K562 (cell line): ENCODE measurements around the gene ERLIN1. TPM values are rescaled to one million over a fixed set of nuclear protein-coding genes. Genes with fewer than 3 reads are reported as not detected.
A peak's percentile ranks its signal among the peaks of the same experiment; 100 is the strongest.

Source experiments
- ATAC-seq: fragments of 200-7000 bp; cut with Tn5 transposase; 3 replicates; pipeline ENCODE4 v1.9.1; 2020; ENCODE audit warnings: moderate library complexity
- Bru-seq: library from RNA; stranded (reverse); fragments of 400-500 nt; gene quantifications from one replicate; lab custom pipeline; 2021; lab: Mats Ljungman, UMichigan
- BruChase-seq, 2 experiments: library from RNA; stranded (reverse); fragments of 400-500 nt; gene quantifications; one replicate each; lab custom pipeline; 2021; lab: Mats Ljungman, UMichigan
- BruUV-seq: library from RNA; stranded (reverse); fragments of 400-500 nt; replicated peaks from 2 replicates; lab custom pipeline; 2021; lab: Mats Ljungman, UMichigan
- CTCF ChIA-PET: fragments of 300-600 bp; formaldehyde crosslinking; extraction: SDS; loops from one replicate; lab custom pipeline; 2021; ENCODE audit warnings: low intra/inter-chr PET ratio; lab: Yijun Ruan, JAX
- POLR2A ChIA-PET: fragments of 300-600, 350-650 bp; sonication (Branson Sonifier 250); formaldehyde crosslinking; extraction: SDS; loops from one replicate; lab custom pipeline; 2021; ENCODE audit warnings: antibody characterized with exemption, inconsistent platforms; lab: Yijun Ruan, JAX
- DNase-seq, 4 experiments: peaks; one replicate each; pipeline versions ENCODE4 v3.0.0 to v3.0.0-alpha.2; 2011 to 2018; ENCODE audit warnings: low spot score in 3 of 4, mixed read lengths in 3 of 4; ENCODE audit errors: extremely low read depth in 1 of 4
- FAIRE-seq: peaks from 2 replicates; lab custom pipeline; 2011; peaks lifted over from hg19 to GRCh38; lab: Jason Lieb, UNC
- H2AFZ ChIP-seq: 2 replicates; pipeline ENCODE4 v1.6.0; 2011; ENCODE audit warnings: low read depth, low read length, control low read depth, inconsistent platforms
- H3K27ac ChIP-seq: fragments of 200-600 bp; 3 replicates; pipeline ENCODE4 v1.8.0; 2011; ENCODE audit warnings: low read depth, mild to moderate bottlenecking, control low read depth, inconsistent platforms, low read length, moderate library complexity, mixed read lengths; ENCODE audit errors: extremely low read depth
- H3K27me3 ChIP-seq, 2 experiments: fragments of 300-600 bp in 1 of 2; 2 replicates in 1 of 2; 3 replicates in 1 of 2; pipeline versions ENCODE4 v1.6.0 to v1.8.0; 2011; ENCODE audit warnings: inconsistent platforms in 2 of 2, low read length in 2 of 2, mild to moderate bottlenecking in 1 of 2, mixed read lengths in 1 of 2, moderate library complexity in 1 of 2; ENCODE audit not compliant: control insufficient read depth in 2 of 2, insufficient read depth in 2 of 2
- H3K36me3 ChIP-seq: fragments of 300-600 bp; 3 replicates; pipeline ENCODE4 v1.8.0; 2011; ENCODE audit warnings: mild to moderate bottlenecking, low read length, inconsistent platforms; ENCODE audit not compliant: control insufficient read depth, insufficient read depth
- H3K4me1 ChIP-seq, 2 experiments: fragments of 200-600 bp in 1 of 2; replicated peaks in 1 of 2; 2 replicates in 1 of 2; 3 replicates in 1 of 2; pipeline versions ENCODE4 v1.5.1 to v1.8.0; 2011; ENCODE audit warnings: inconsistent platforms in 2 of 2, low read length in 2 of 2, mild to moderate bottlenecking in 1 of 2, mixed read lengths in 1 of 2, moderate library complexity in 1 of 2; ENCODE audit not compliant: control insufficient read depth in 2 of 2, insufficient read depth in 2 of 2
- H3K4me2 ChIP-seq: 2 replicates; pipeline ENCODE4 v1.6.1; 2011; ENCODE audit warnings: low read length, control low read depth, inconsistent platforms, mixed read lengths; ENCODE audit not compliant: insufficient read depth
- H3K4me3 ChIP-seq: fragments of 200-600 bp; sonication (generic), shearing (Covaris generic); 2 replicates; pipeline ENCODE4 v1.5.1; 2016; ENCODE audit warnings: control low read depth, inconsistent platforms
- H3K79me2 ChIP-seq: fragments of 200-600 bp; 3 replicates; pipeline ENCODE4 v1.8.0; 2011; ENCODE audit warnings: low read length, inconsistent platforms; ENCODE audit not compliant: control insufficient read depth, insufficient read depth
- H3K9ac ChIP-seq, 2 experiments: 2 replicates each; pipeline versions ENCODE4 v1.6.0 to v1.6.1; 2011; ENCODE audit warnings: low read depth in 2 of 2, low read length in 2 of 2, control low read depth in 1 of 2, inconsistent platforms in 1 of 2, mild to moderate bottlenecking in 1 of 2, mixed read lengths in 1 of 2; ENCODE audit not compliant: insufficient read depth in 1 of 2
- H3K9me1 ChIP-seq: one replicate; pipeline ENCODE4 v1.6.0; 2011; ENCODE audit warnings: inconsistent platforms, mild to moderate bottlenecking, low read length, moderate library complexity; ENCODE audit not compliant: control insufficient read depth, insufficient read depth
- H3K9me3 ChIP-seq: replicated peaks from 2 replicates; pipeline ENCODE4 v1.5.1; 2011; ENCODE audit warnings: low read depth, low read length, inconsistent platforms; ENCODE audit not compliant: control insufficient read depth, insufficient read depth
- H4K20me1 ChIP-seq: replicated peaks from 2 replicates; pipeline ENCODE4 v1.6.1; 2011; ENCODE audit warnings: low read length, inconsistent platforms, mixed read lengths; ENCODE audit not compliant: control insufficient read depth, insufficient read depth
- CBFA2T2 ChIP-seq: fragments of 450-650 bp; conservative IDR thresholded peaks from 2 replicates; pipeline ENCODE4 v1.6.1; 2017; ENCODE audit warnings: mild to moderate bottlenecking
- CBX2 ChIP-seq: fragments of 200-600 bp; sonication (generic); IDR thresholded peaks from one replicate; pipeline ENCODE4 v1.6.1; 2012; ENCODE audit warnings: mild to moderate bottlenecking, low read length, inconsistent platforms; ENCODE audit not compliant: insufficient read depth, poor library complexity, severe bottlenecking
- CREBBP ChIP-seq: IDR thresholded peaks from one replicate; pipeline ENCODE4 v1.6.1; 2012; ENCODE audit warnings: low read depth, mild to moderate bottlenecking, control low read depth, inconsistent platforms, low read length
- ESRRA ChIP-seq: fragments of 450-650 bp; IDR thresholded peaks from 2 replicates; pipeline ENCODE4 v1.6.1; 2014; ENCODE audit warnings: low read depth, mild to moderate bottlenecking, moderate library complexity, borderline replicate concordance
- FOXA3 ChIP-seq, 2 experiments: fragments of 450-650 bp in 1 of 2; sonication (generic) in 1 of 2; formaldehyde crosslinking; IDR thresholded peaks in 1 of 2; conservative IDR thresholded peaks in 1 of 2; 2 replicates each; pipeline versions ENCODE4 v1.4.0 to v1.8.0; 2020 to 2022; ENCODE audit warnings: mild to moderate bottlenecking in 2 of 2, missing genetic modification reagents in 1 of 2
- FOXP1 ChIP-seq: sonication (generic); formaldehyde crosslinking; IDR thresholded peaks from 2 replicates; pipeline ENCODE4 v1.8.0; 2022; ENCODE audit warnings: mild to moderate bottlenecking, missing genetic modification reagents
- HNRNPK ChIP-seq: fragments of 200-400 bp; formaldehyde crosslinking; IDR thresholded peaks from one replicate; pipeline ENCODE4 v1.6.1; 2018; ENCODE audit warnings: mild to moderate bottlenecking, low read depth, low read length; ENCODE audit not compliant: poor library complexity, severe bottlenecking
- KLF1 ChIP-seq: fragments of 450-650 bp; IDR thresholded peaks from 2 replicates; pipeline ENCODE4 v1.6.1; 2016; ENCODE audit warnings: missing genetic modification characterization, missing compliant biosample characterization
- MIER1 ChIP-seq: fragments of 450-650 bp; IDR thresholded peaks from 2 replicates; pipeline ENCODE4 v1.6.1; 2016; ENCODE audit warnings: antibody characterized with exemption, mild to moderate bottlenecking, low read depth
- NCOA1 ChIP-seq: fragments of 450-650 bp; IDR thresholded peaks from 2 replicates; pipeline ENCODE4 v1.6.1; 2016; ENCODE audit warnings: low read depth
- POLR2G ChIP-seq: fragments of 200-400 bp; formaldehyde crosslinking; IDR thresholded peaks from 2 replicates; pipeline ENCODE4 v1.6.1; 2017; ENCODE audit warnings: low read depth, mild to moderate bottlenecking, antibody characterized with exemption, low read length, moderate library complexity
- RHOXF2B ChIP-seq: fragments of 250-450 bp; sonication (Bioruptor Pico); conservative IDR thresholded peaks from 2 replicates; pipeline ENCODE4 v1.5.1; 2021
- SIN3B ChIP-seq: fragments of 450-650 bp; IDR thresholded peaks from 2 replicates; pipeline ENCODE4 v1.6.1; 2017; ENCODE audit warnings: low read depth, mild to moderate bottlenecking, moderate library complexity
- ZBTB7A ChIP-seq: IDR thresholded peaks from 2 replicates; pipeline ENCODE4 v1.6.1; 2011; ENCODE audit warnings: low read depth, mild to moderate bottlenecking, low read length, moderate library complexity, borderline replicate concordance; ENCODE audit not compliant: control insufficient read depth
- ZNF232 ChIP-seq: sonication (generic); formaldehyde crosslinking; IDR thresholded peaks from 2 replicates; pipeline ENCODE4 v1.8.0; 2022; ENCODE audit warnings: mild to moderate bottlenecking, missing genetic modification reagents
- ZNF766 ChIP-seq: fragments of 200-800 bp; sonication (Bioruptor generic); conservative IDR thresholded peaks from 2 replicates; pipeline ENCODE4 v1.6.1; 2016; ENCODE audit warnings: missing genetic modification characterization, missing compliant biosample characterization
- ZNF830 ChIP-seq: fragments of 250-450 bp; sonication (Bioruptor Pico); IDR thresholded peaks from 2 replicates; pipeline ENCODE4 v1.5.0; 2021; ENCODE audit warnings: mild to moderate bottlenecking
- WGBS: fragments of 100-300 bp; shearing (Covaris generic); methylation state at CpG from one replicate; pipeline ENCODE4 v1.1.6; 2016; ENCODE audit warnings: low coverage, mixed read lengths; ENCODE audit not compliant: insufficient coverage; ENCODE audit errors: missing lambda C conversion rate; 5-methylcytosine and 5-hydroxymethylcytosine counted together
- in situ Hi-C: fragments of 300-500 bp; cut with MboI; formaldehyde crosslinking; loops from 4 replicates; pipeline ENCODE4 v1.15.0; 2018; ENCODE audit warnings: inconsistent platforms, mixed read lengths
- intact Hi-C: fragments of 100-400 bp; cut with micrococcal nuclease; formaldehyde crosslinking; loops from 2 replicates; pipeline ENCODE4 v1.14.2; 2022
- long read RNA-seq, 3 experiments: library from polyadenylated mRNA in 2 of 3; library from RNA in 1 of 3; unstranded in 2 of 3; stranded (forward) in 1 of 3; transcript quantifications; one replicate each; pipeline ENCODE4 v2.0.0, GENCODE V29; 2019 to 2022
- polyA minus RNA-seq, 3 experiments: library from RNA; depleted of rRNA, polyadenylated mRNA; stranded (reverse); fragments of >200 nt; gene quantifications; 2 replicates each; pipeline ENCODE4 v1.2.3, GENCODE V29; 2011
- polyA plus RNA-seq, 8 experiments: library from polyadenylated mRNA; depleted of rRNA in 4 of 8; stranded (reverse) in 5 of 8; unstranded in 3 of 8; fragments of >200 nt; fragmentation: Nextera tagmentation in 2 of 8; fragmentation: Illumina TruSeq in 1 of 8; extraction: Ambion mirVana in 2 of 8; extraction: Trizol in 1 of 8; gene quantifications; 2 replicates each; pipeline versions ENCODE4 v1.2.1 to v1.2.3, GENCODE V29; 2011 to 2014; ENCODE audit warnings: inconsistent platforms in 1 of 8, missing spikeins in 1 of 8
- total RNA-seq, 7 experiments: library from RNA; depleted of rRNA in 6 of 7; stranded (reverse); fragments of >200 nt in 6 of 7; fragmentation: Illumina TruSeq in 2 of 7; extraction: Trizol in 2 of 7; gene quantifications; 2 replicates each; pipeline versions ENCODE4 v1.2.1 to v1.2.3, GENCODE V29; 2011 to 2021; ENCODE audit warnings: low replicate concordance in 1 of 7

Gene ERLIN1
- 20.4 and 27.6 TPM in 2 replicates for total RNA-seq (2011; cell fraction: chromatin; rRNA removed; ENCODE audit: low replicate concordance)
- total RNA-seq (2011; cell fraction: nucleolus; rRNA removed) = 23.6 and 24.0 TPM in 2 replicates
- 27.5 and 30.7 TPM in 2 replicates for total RNA-seq (2011; cell fraction: nucleoplasm; rRNA removed)
- total RNA-seq (2014; rRNA removed) = 11.9 and 15.4 TPM in 2 replicates
- total RNA-seq (2014; rRNA removed; fragmentation: Illumina TruSeq; extraction: Trizol) = 15.4 and 15.9 TPM in 2 replicates
- 16.9 and 17.8 TPM in 2 replicates for total RNA-seq (2015; rRNA removed; fragmentation: Illumina TruSeq; extraction: Trizol)
- 14.6 and 14.7 TPM in 2 replicates for total RNA-seq (2021)
- polyA plus RNA-seq (2011; rRNA removed) = 20.1 and 23.0 TPM in 2 replicates
- polyA plus RNA-seq (2011; cell fraction: cytosol; rRNA removed) = 8.5 and 12.1 TPM in 2 replicates
- polyA plus RNA-seq (2011; cell fraction: nucleus; rRNA removed) = 15.0 and 18.8 TPM in 2 replicates
- polyA plus RNA-seq (2012) = 23.3 and 25.2 TPM in 2 replicates
- polyA plus RNA-seq (2014; fragmentation: Illumina TruSeq; extraction: Trizol) = 20.3 and 26.8 TPM in 2 replicates
- 10 to 100 TPM in 1 of 2 experiments, 1 to 10 TPM in 1; 9.8 to 15.5 TPM for polyA plus RNA-seq (2014; fragmentation: Nextera tagmentation; extraction: Ambion mirVana)
- 16.1 and 19.1 TPM in 2 replicates for polyA plus RNA-seq (2014; rRNA removed)
- polyA minus RNA-seq (2011; rRNA and poly(A)+ RNA removed) = 20.7 and 23.5 TPM in 2 replicates
- 9.0 and 9.8 TPM in 2 replicates for polyA minus RNA-seq (2011; cell fraction: cytosol; rRNA and poly(A)+ RNA removed)
- polyA minus RNA-seq (2011; cell fraction: nucleus; rRNA and poly(A)+ RNA removed) = 7.8 and 10.9 TPM in 2 replicates
- percentile 80 among the genes with signal in this experiment for Bru-seq, nascent RNA
- percentile 91 among the genes with signal in this experiment for BruChase-seq, experiment 1, labeled RNA remaining after a 2-hour chase
- percentile 89 among the genes with signal in this experiment for BruChase-seq, experiment 2, labeled RNA remaining after a 6-hour chase
- long read RNA-seq, experiment 1, full-length matches to known transcripts = 28 of 76 reads
- long read RNA-seq, experiment 1, partial matches to known transcripts = 9 of 76 reads
- long read RNA-seq, experiment 1, other reads (novel, unspliced or antisense) = 39 of 76 reads
- long read RNA-seq, experiment 2, full-length matches to known transcripts = 4 of 24 reads
- long read RNA-seq, experiment 2, partial matches to known transcripts = 2 of 24 reads
- long read RNA-seq, experiment 2, other reads (novel, unspliced or antisense) = 18 of 24 reads
- long read RNA-seq, experiment 3, transcript ERLIN1-202 (12 exons, 1,453 nt) = major isoform, 7 of 14 reads
- long read RNA-seq, experiment 3, partial matches to known transcripts = 1 of 14 reads
- long read RNA-seq, experiment 3, other reads (novel, unspliced or antisense) = 6 of 14 reads

DNA sequence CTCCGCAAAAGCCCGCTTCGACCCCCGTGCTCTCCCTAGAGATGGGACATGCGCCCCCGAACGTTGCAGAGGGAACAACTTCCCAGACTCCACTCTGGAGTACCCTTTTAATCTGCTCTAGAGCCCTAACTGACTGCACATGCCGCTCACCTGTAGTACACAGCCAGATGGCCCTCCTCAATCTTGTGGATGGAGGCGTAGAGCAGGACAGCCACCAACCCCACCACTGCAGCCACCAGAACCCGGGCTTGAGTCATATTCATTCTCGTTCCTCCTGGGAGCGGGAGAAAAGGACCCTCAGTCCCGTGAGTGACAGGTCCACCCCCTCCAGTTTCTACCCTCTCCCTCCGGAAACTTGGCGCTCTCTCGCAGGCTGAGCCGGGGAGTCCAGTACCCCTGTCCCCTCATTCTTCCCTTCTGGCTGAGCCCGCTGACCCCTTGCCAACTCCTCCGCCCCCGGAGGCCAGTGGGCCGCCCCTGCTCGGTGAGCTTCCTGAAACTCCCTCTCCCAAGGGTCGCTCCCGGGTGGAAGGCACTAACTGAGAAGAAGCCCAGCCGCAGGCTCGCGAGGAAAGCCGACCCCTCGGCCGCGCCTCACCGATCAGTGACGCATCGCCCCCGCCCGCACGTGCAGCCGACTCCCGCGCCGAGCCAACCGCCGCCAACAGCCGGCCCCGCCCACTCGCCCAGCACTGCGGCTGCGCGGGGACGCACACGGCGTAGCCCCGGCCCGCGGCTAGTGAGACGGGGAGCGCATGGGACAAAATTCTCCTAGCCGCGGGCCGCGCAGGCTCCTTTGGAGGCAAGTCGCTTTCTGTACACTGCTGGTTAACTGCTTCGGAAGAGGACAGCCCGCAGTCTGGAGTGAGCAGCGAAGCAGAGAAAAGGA, at the start of gene ERLIN1:
Gene ERLIN1 (minus strand): TSS at position 666 of the 889 bp plus-strand sequence. CDS start 403 bp downstream, at position 263.
- Histone ChIP-seq H3K27me3 (no peaks in the 10 kb centered on the region), H3K36me3 (peaks cover 51% of the 10 kb centered on the region), H3K9me3 (no peaks in the 10 kb centered on the region), H3K9ac (peak within 1 kb of the TSS; percentile 92 to 96), H2AFZ (peak within 1 kb of the TSS; percentile 96), H4K20me1 (no peaks in the 10 kb centered on the region), H3K4me2 (peak within 1 kb of the TSS; percentile 99), H3K79me2 (peaks cover 74% of the 10 kb centered on the region), H3K4me3 (peak within 1 kb of the TSS; percentile 84), H3K4me1 (peaks cover 0 to 6% of the 10 kb centered on the region in 2 experiments; a peak in 2 of 5 replicates), H3K27ac (peak within 1 kb of the TSS; percentile 98), H3K9me1 (peaks cover 3% of the 10 kb centered on the region)
- in situ Hi-C loops (no loop called here), intact Hi-C loops (no loop called here)
- ChIA-PET POLR2A (interaction anchor here (1.8 kb wide), 1 partner anchor 10 kb away, joined by 4 read pairs; no protein-coding TSS in a partner anchor), CTCF (no interaction called here)
- WGBS = under 1% methylated on average over 45 of the region's 65 CpGs
- FAIRE-seq (no peak), DNase-seq (peak; percentile 88 to 91 (median 90)), ATAC-seq (peak; percentile 91)
- TSS peak; percentile 56 for BruUV-seq
- TF ChIP-seq RHOXF2B (CRISPR knock-in tag) = no peak
- TF ChIP-seq SIN3B = no peak
- TF ChIP-seq ESRRA = no peak; the same call in 1 of the 2 replicates
- TF ChIP-seq NCOA1 = no peak
- TF ChIP-seq CBFA2T2 = no peak
- TF ChIP-seq MIER1 = no peak
- peak; percentile 89 for TF ChIP-seq POLR2G
- TF ChIP-seq ZNF766 (CRISPR knock-in tag) = peak; percentile 55; the same call in 1 of the 2 replicates
- TF ChIP-seq HNRNPK = no peak
- no peak for TF ChIP-seq ZNF830
- no peak for TF ChIP-seq FOXA3 (CRISPR knock-in tag; conservative IDR thresholded peaks at IDR 0.05 in 1 of 2, IDR thresholded peaks at IDR 0.05 in 1 of 2)
- TF ChIP-seq KLF1 (tag) = no peak
- no peak for TF ChIP-seq ZNF232 (CRISPR knock-in tag)
- no peak for TF ChIP-seq CREBBP
- peak; percentile 63; the same call in 1 of the 2 replicates for TF ChIP-seq ZBTB7A
- TF ChIP-seq CBX2 = no peak
- no peak for TF ChIP-seq FOXP1 (CRISPR knock-in tag)
